ENCODE data around the gene ANKRD45.
"Not testable (repeated sequence)": the region's sequence is repeated elsewhere in the genome, so short reads cannot be mapped to it uniquely, and the experiment has no call there.

The ANKRD45 gene, protein sequence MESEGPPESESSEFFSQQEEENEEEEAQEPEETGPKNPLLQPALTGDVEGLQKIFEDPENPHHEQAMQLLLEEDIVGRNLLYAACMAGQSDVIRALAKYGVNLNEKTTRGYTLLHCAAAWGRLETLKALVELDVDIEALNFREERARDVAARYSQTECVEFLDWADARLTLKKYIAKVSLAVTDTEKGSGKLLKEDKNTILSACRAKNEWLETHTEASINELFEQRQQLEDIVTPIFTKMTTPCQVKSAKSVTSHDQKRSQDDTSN

GRCh38 chr1:173669491-173669941 lies at the start of gene ANKRD45:
ANKRD45 (minus strand) TSS chr1:173669851; CDS start chr1:173659418, 10,433 bp downstream.
- no peak for DNase-seq

DNA sequence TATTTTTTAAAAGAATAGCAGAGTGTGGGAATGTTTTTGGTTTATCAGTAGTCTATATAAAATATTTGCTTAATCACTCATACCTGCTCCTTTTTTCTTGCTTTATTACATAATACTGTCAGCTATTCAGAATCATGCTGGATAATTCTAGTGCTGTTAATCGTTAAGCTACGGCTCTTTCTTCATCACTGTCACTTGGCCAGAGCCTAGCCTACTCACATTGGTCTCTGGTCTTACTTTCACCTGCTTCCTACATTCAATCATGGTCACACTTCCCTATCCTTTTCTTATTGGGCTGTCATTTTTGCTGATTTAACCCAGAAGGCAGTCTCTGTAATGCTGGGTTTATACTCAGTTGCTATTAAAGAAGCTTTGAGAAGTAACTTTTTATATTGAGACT lies 47.6 kb upstream of the ANKRD45 start:
- DNase-seq = no peak

DNA sequence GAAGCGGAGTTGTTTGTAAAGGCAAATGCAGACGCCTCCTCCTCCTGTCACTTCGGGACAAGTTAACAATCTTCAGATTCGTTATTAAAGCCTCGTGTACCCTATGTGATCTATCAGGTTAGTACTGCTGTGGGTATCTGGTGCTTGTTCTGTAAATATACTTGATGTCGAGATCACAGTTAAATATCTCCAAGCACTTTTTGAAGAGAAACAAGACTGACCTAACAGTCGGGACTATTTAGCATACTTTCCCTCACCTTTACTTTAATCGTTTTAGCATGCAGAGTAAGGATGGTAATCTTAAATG lies 45.8 kb upstream of the ANKRD45 start:
- DNase-seq = no peak

GRCh38 chr1:173714759-173715537 lies 45.3 kb upstream of the ANKRD45 start, which contains the start of gene KLHL20:
KLHL20 (plus strand) TSS chr1:173714981; CDS start chr1:173716044, 1,063 bp downstream.
- DNase-seq = peak; percentile 89

- no peak for DNase-seq
Measured at GRCh38 chr1:173714441-173714758, 44.7 kb upstream of the ANKRD45 start.

GRCh38 chr1:173708787-173709186 lies 39.1 kb upstream of the ANKRD45 start:
- DNase-seq = no peak

DNA sequence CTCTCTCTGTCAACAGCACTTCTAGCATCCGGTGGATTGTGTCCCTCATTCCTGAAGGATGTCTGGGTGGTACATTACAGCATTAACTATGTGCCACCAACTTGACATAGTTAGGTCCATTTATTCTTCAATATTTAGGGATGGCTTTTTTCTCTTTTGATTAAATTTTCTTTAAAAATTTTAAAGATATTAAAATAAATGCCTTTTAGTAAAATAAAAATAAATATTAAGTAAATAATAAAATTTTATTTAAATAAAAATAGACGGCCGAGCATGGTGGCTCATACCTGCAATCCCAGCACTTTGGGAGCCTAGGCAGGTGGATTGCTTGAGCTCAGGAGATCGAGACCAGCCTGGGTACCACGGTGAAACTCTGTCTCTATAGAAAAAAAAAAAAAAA lies 35.5 kb upstream of the ANKRD45 start:
- DNase-seq = no peak

DNA sequence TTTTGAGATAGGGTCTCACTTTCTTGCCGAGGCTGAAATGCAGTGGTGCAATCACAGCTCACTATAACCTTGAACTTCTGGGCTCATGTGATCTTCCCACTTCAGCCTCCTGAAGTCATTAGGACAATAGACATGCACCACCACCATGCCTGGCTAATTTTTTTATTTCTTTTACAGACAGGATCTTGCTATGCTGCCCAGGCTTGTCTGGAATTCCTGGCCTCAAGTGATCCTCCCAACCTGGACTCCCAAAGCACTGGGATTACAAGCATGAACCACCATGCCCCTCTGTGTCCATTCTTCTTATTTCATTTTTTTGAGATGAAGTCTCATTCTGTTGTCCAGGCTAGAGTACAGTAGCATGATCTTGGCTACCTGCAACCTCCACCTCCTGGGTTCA lies 33.1 kb upstream of the ANKRD45 start:
- DNase-seq = no peak

- DNase-seq = not testable (repeated sequence)
Measured at GRCh38 chr1:173701299-173701698, 31.6 kb upstream of the ANKRD45 start.

GRCh38 chr1:173693238-173693637 lies 23.6 kb upstream of the ANKRD45 start:
- no peak for DNase-seq

GRCh38 chr1:173688300-173688699 lies 18.6 kb upstream of the ANKRD45 start:
- DNase-seq = no peak

DNA sequence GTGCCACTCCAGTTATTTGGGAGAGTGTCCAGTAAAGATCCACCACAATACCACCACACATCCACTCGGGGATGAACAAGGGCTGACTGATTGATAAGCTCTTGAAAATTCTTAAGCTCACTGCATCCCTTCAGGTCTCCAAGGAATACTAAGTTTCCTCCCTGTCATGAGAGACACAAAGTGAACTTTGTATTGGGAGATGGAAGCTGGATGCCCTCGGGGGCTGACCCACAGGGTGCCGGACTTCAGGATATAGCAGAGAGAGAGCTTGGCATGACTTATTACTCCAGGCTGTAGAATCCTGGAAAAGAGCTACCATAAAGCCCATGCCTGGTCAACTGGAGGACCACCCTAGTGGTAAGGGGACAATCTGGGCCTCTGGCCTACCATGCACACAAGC lies 15.5 kb upstream of the ANKRD45 start:
- DNase-seq = not testable (repeated sequence)

DNA sequence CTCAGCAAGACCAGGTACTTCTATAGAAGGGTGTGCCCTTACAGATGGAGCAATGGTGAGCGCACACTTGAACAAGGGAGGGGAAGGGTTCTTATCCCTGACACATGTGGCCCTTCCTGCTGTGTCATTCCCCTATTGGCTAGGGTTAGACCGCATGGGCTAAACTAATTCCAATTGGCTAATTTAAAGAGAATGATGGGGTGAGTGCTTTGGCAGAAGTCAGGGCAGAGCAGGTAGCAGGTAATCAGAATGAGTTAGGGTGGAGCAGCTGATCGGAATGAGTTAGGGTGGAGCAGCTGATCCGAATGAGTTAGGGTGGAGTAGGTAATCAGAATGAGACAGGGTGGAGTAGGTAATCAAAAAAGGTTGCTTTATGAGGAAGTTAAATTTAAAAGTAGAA lies 14.2 kb upstream of the ANKRD45 start:
- not testable (repeated sequence) for DNase-seq

DNA sequence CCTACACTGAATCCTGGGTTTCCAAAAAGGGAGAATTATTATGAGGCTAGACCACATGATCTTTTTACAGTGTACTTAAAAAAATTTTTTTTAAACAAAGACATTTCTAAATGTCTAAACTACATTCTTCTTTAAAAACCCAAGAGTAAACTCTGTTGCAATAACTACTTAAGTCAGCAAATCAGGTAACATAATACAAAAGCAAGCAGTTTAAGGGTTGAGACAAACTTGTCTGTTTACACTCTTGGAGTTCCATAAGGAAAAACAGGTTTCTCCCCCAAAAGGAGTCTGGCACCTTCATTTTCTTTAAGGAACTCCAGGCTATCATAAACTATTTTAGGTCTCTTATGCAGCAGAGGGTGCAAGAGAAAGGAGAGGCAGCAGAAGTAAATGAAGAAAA lies 12.5 kb upstream of the ANKRD45 start:
- DNase-seq = no peak

- not testable (repeated sequence) for DNase-seq
Measured at GRCh38 chr1:173680152-173680551, 10.5 kb upstream of the ANKRD45 start.

GRCh38 chr1:173674496-173674895 lies 4.8 kb upstream of the ANKRD45 start:
- DNase-seq = not testable (repeated sequence)

DNA sequence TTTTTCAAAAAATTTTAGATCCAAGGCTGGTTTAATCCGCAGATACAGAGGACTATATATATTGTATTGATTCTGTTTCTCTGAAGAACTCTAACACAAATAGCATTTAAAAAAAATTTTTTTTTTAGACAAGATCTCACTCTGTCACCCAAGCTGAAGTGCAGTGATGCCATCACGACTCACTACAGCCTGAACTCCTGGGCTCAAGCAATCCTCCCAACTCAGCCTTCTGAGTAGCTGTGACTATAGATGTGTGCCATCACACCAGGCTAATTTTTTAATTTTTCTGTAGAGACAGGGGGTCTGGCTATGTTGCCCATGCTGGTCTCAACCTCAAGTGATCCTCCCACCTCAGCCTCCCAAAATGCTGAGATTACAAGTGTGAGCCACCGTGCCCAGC lies 3.0 kb downstream of the ANKRD45 start:
- DNase-seq = no peak

DNA sequence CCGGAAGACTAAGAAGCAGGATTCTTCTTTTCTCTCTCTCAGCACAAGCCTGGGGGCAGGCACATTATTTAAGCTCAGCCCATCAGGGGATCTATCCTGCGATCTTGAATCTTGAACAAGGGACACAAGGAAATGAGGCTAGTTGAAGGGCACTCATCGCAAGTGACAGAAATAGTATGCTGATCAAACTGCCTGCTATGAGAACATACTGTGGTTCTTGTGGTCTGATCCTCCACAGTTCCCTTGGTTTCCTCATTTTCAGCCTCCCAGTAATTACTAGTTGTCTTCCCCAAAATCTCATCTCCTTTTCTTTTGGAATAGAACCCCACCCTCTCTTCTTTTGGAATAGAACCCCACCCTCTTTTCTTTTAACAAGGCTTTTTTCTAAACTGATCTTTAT lies 6.5 kb downstream of the ANKRD45 start:
- peak; percentile 49 for DNase-seq

DNA sequence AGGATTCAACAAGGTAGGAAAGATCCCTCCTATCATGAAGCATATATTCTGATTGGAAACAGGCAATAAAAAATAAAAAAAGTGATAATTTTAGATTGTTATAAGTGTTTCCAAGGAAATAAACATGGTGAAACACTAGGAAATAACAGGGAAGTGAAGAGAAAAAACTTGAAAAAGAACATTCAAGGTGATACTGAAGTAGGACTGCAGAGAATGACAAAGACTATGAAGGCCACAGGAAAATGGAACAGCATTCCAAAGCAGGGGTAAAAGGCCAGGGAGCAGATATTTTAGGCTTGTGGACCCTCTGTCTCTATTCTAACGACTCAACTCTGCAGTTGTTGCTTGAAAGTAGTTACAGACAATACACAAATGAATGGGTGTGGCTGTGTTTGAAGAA lies 7.9 kb downstream of the ANKRD45 start:
- DNase-seq = no peak

- DNase-seq = no peak
Measured at GRCh38 chr1:173661271-173661670, 8.4 kb downstream of the ANKRD45 start.

DNA sequence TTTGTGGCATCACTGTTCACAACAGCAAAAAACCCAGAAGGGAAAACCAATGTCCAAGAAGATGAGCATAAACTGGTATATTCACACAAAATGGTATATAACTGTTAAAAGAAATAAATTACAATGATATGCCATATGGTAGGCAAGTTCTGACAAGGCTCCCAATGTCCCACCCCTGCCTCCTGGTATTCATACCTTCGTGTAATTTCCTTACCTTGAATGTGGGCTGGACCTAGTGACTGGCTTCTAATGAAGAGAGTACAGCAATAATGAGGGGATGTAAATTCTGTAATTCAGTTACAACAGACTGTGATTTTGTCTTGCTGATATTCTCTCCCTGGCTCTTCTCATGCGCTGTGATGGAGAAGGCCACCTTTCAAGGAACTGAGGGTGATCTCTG lies 9.3 kb downstream of the ANKRD45 start:
- no peak for DNase-seq

DNA sequence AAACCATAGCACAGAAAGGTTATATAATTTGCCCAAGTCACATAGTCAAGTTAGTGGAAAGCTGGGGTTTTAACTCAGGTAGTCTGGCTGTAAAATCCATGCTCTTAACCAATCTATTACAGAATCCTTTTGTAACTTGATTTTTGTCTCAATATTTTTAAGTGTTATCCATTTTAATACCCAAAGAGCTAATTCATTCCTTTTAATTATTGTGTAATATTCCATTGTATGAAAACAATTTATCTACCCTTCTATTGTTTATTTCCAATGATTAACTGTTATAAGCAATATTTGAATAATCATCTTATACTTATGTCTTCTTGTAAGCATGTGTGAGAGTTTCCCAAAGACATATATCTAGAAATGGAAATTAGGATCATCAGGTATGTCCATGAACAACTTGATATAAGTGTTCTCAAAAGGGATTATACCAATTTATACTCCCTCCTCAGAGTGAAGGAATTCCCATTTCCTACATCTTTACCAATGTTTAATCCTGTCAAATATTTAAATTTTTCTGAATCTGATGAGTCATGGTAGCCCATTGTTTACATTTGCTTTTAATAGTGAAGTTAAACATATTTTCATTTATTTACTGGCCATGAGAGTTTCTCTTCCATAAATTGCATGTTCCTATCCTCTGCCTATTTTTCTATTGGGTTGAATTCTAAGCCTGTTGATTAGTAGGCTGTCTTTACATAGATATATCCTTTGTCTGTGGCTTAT lies 20.6 kb downstream of the ANKRD45 start:
- no peak for DNase-seq

DNA sequence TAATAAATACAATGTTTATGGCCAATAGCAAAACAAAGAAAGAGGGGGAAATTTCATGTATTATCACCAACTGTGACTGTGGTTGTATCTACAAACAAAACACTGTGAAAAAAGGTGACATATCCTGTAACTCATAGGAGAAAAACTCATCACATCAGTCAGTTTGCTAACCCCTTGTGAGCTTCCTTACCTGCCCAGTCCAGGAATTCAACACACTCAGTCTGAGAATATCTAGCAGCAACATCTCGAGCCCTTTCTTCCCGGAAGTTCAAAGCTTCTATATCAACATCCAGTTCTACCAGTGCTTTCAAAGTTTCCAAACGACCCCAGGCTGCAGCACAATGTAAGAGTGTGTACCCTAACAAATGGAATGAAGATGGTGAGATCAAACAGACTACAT lies 23.0 kb downstream of the ANKRD45 start:
- no peak for DNase-seq
